Measurements from ENCODE around the gene ZNF808.
"Not testable (repeated sequence)": the region's sequence is repeated elsewhere in the genome, so short reads cannot be mapped to it uniquely, and the experiment has no call there.

Gene ZNF808

DNA sequence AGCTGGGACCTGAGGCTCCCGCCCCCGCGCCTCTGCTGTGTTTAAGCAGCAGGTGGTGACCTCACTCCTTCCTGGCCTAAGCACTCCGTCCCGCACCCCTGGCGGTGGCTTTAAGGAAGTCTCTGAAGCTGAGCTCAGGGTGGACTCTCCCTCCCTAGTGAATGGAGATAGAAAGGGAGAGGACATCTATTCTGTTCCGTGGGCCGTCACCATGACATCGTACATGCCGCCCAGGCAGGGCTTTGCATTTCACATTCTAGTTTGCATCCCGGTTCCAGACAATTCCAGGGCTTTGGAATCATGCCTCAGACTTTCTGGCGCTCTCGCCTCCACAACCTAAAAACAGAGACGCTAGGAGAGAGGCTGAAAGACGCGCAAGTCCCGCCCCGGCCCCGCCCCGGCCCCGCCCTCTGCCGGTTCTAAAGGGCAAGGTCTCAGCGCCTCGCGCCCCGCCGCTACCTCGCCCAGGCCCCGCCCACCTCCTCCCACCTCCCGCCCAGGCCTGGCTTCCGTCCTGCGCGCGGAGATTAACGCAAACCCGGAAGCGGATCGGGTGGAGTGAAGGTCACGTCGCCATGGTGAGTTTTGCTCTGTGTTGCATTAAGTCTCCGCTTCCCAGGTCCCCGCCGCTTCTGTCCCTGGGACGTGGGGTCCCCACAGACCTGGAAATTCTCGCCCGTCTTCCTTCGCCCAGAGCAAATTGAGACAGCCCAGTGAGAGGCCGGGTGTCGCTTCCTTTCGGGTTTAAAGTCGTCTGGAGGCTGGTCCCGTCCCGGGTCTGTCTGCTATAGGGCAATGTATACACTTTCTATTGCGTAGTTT is at the start of gene ZNF808:
Gene ZNF808 (plus strand): TSS at position 535 of the 822 bp plus-strand sequence. CDS start 15,617 bp downstream, outside the sequence.
- no peaks in the 10 kb centered on the region for H3K27me3 ChIP-seq (ENCODE audit: control insufficient read depth, insufficient read depth, low read length)
- peaks cover 4% of the 10 kb centered on the region; the same call in 1 of the 2 replicates for H3K4me1 ChIP-seq (ENCODE audit: control insufficient read depth, insufficient read depth, low read length)
- H3K27ac ChIP-seq (ENCODE audit: low read length) = no peak within 1 kb of the TSS
- peak within 1 kb of the TSS; percentile 56 for H3K4me3 ChIP-seq (ENCODE audit: low read length)
- H3K9me3 ChIP-seq (ENCODE audit: control insufficient read depth, insufficient read depth, low read length) = no peaks in the 10 kb centered on the region
- no CpG with 5 or more reads among the region's 54 CpGs for WGBS (ENCODE audit: insufficient coverage, insufficient read length)
- DNase-seq (ENCODE audit: low read depth, low spot score) = peak; percentile 94
- no peaks in the 10 kb centered on the region for H3K36me3 ChIP-seq (ENCODE audit: control insufficient read depth, insufficient read depth, low read length)

DNA sequence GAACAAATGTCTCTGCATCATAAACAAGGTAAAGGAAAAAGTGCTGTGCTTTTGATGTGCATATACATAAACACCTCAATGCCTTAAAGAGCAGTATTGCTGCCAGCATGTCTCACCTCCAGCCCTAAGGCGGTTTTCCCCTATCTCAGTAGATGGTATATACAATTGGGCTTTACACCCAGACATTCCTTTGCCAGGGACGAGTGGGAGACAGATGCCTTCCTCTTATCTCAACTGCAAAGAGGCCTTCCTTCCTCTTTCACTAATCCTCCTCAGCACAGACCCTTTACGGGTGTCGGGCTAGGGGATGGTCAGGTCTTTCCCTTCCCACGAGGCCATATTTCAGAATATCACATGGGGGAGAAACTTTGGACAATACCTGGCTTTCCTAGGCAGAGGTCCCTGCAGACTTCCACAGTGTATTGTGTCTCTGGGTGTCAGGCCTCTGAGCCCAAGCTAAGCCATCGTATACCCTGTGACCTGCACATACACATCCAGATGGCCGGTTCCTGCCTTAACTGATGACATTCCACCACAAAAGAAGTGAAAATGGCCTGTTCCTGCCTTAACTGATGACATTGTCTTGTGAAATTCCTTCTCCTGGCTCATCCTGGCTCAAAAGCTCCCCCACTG is 43.2 kb upstream of the ZNF808 start:
- WGBS (ENCODE audit: insufficient coverage, insufficient read length) = no CpG with 5 or more reads among the region's 7 CpGs
- not testable (repeated sequence) for H3K9me3 ChIP-seq (ENCODE audit: control insufficient read depth, insufficient read depth, low read length); DNase-seq (ENCODE audit: low read depth, low spot score); H3K4me3 ChIP-seq (ENCODE audit: low read length); H3K4me1 ChIP-seq (ENCODE audit: control insufficient read depth, insufficient read depth, low read length); H3K27me3 ChIP-seq (ENCODE audit: control insufficient read depth, insufficient read depth, low read length); H3K27ac ChIP-seq (ENCODE audit: low read length); H3K36me3 ChIP-seq (ENCODE audit: control insufficient read depth, insufficient read depth, low read length)

DNA sequence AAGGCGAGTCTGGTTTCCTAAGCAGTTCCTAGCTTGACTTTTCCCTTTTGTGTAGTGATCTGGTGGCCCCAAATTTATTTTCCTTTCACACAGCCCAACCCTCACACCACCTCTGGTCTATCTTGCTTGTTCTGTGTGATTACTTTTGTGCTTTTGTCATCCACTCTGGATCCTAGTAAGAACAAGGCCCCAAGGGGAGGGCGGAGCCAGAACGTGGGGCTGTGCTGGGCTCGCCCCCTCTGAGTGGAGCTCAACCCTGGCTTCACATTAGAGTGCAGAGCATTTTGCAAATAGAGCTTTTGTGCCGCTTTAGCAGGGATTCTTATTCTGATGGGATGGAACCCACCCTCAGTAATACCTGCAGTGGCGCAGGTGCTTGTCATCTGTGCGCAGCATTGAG is 42.4 kb upstream of the ZNF808 start:
- H3K27ac ChIP-seq (ENCODE audit: low read length); H3K27me3 ChIP-seq (ENCODE audit: control insufficient read depth, insufficient read depth, low read length); H3K9me3 ChIP-seq (ENCODE audit: control insufficient read depth, insufficient read depth, low read length); H3K36me3 ChIP-seq (ENCODE audit: control insufficient read depth, insufficient read depth, low read length); H3K4me3 ChIP-seq (ENCODE audit: low read length); DNase-seq (ENCODE audit: low read depth, low spot score); H3K4me1 ChIP-seq (ENCODE audit: control insufficient read depth, insufficient read depth, low read length): not testable (repeated sequence)
- WGBS (ENCODE audit: insufficient coverage, insufficient read length) = no CpG with 5 or more reads among the region's 7 CpGs

DNA sequence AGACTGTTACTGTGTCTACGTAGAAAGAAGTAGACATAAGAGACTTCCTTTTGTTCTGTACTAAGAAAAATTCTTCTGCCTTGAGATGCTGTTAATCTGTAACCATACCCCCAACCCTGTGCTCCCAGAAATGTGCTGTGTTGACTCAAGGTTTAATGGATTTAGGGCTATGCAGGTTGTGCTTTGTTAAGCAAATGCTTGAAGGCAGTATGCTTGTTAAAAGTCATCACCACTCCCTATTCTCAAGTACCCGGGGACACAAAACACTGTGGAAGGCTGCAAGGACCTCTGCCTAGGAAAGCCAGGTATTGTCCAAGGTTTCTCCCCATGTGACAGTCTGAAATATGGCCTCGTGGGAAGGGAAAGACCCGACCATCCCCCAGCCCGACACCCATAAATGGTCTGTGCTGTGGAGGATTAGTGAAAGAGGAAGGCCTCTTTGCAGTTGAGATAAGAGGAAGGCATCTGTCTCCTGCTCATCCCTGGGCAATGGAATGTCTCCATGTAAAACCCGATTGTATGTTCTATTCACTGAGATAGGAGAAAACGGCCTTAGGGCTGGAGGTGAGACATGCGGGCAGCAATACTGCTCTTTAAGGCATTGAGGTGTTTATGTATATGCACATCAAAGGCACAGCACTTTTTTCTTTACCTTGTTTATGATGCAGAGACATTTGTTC is 41.8 kb upstream of the ZNF808 start:
- not testable (repeated sequence) for DNase-seq (ENCODE audit: low read depth, low spot score); H3K36me3 ChIP-seq (ENCODE audit: control insufficient read depth, insufficient read depth, low read length); H3K27me3 ChIP-seq (ENCODE audit: control insufficient read depth, insufficient read depth, low read length); H3K27ac ChIP-seq (ENCODE audit: low read length); H3K9me3 ChIP-seq (ENCODE audit: control insufficient read depth, insufficient read depth, low read length); H3K4me3 ChIP-seq (ENCODE audit: low read length); H3K4me1 ChIP-seq (ENCODE audit: control insufficient read depth, insufficient read depth, low read length)
- WGBS (ENCODE audit: insufficient coverage, insufficient read length) = no CpG with 5 or more reads among the region's 8 CpGs

DNA sequence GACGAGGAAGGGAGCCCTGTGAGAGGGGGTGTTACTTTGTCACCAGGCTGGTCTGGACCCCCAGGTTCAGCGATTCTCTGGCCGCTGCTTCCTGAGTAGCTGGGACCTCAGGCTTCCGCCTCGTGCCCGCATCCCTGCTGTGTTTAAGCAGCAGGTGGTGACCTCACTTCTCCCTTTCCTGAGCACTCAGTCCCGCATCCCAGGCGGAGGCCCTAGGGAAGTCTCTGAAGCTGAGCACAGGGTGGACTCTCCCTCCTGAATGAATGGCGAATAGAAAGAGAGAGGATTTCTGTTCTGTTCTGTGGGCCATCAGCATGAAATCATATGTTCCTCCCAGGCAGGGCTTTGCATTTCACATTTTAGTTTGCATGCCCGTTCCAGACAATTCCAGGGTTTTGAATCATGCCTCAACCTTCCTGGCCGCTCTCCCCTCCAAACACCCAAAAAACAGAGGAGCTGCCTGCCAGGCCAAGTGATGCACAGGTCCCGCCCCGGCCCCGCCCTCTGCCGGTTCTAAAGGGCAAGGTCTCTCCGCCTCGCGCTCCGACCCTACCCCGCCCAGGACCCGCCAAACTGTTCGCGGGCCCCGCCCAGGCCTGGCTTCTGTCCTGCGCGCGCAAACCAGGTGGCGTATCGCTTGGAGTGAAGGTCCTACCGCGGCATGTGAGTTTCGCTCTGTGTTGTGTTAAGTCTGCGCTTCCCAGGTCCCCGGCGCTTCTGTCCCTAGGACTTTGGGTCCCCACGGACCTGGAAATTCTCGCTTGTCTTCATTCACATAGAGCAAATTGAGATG is 35.1 kb upstream of the ZNF808 start:
- Histone ChIP-seq H3K9me3 (ENCODE audit: control insufficient read depth, insufficient read depth, low read length) (no peaks in the 10 kb centered on the region), H3K27me3 (ENCODE audit: control insufficient read depth, insufficient read depth, low read length) (no peaks in the 10 kb centered on the region), H3K36me3 (ENCODE audit: control insufficient read depth, insufficient read depth, low read length) (no peaks in the 10 kb centered on the region), H3K4me1 (ENCODE audit: control insufficient read depth, insufficient read depth, low read length) (no peaks in the 10 kb centered on the region), H3K4me3 (ENCODE audit: low read length) (peak overlapping the region; percentile 51; the same call in 1 of the 2 replicates), H3K27ac (ENCODE audit: low read length) (no peak overlapping the region)
- WGBS (ENCODE audit: insufficient coverage, insufficient read length) = no CpG with 5 or more reads among the region's 37 CpGs
- DNase-seq (ENCODE audit: low read depth, low spot score) = no peak

DNA sequence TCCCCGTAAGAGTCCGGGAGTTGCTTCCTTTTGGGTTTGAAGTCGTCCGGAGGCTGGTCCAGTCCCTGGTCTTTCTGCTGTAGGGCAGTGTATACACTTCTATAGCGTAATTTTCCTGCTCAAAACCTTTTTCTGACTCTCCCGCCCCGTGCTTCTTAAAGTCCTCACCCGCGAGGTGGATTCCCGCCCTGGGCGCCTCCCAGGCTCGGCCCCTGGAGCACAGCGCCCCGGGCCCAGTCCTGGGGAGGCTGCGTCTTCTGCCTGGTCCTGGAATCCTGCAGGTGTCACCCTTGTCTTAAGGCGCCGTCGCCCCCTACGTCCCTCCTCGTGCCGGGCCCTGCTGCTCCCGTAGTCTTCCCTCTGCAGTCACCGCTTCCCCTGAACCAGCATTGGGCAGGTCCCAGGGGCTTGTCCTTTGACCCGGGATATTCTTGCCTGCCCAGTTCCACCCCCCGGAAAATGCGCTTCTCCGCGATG is 34.4 kb upstream of the ZNF808 start:
- no CpG with 5 or more reads among the region's 28 CpGs for WGBS (ENCODE audit: insufficient coverage, insufficient read length)
- H3K9me3 ChIP-seq (ENCODE audit: control insufficient read depth, insufficient read depth, low read length) = no peaks in the 10 kb centered on the region
- H3K36me3 ChIP-seq (ENCODE audit: control insufficient read depth, insufficient read depth, low read length) = no peaks in the 10 kb centered on the region
- DNase-seq (ENCODE audit: low read depth, low spot score) = no peak
- no peak overlapping the region for H3K27ac ChIP-seq (ENCODE audit: low read length)
- H3K4me1 ChIP-seq (ENCODE audit: control insufficient read depth, insufficient read depth, low read length) = no peaks in the 10 kb centered on the region
- H3K27me3 ChIP-seq (ENCODE audit: control insufficient read depth, insufficient read depth, low read length) = no peaks in the 10 kb centered on the region
- peak overlapping the region; percentile 51; the same call in 1 of the 2 replicates for H3K4me3 ChIP-seq (ENCODE audit: low read length)

DNA sequence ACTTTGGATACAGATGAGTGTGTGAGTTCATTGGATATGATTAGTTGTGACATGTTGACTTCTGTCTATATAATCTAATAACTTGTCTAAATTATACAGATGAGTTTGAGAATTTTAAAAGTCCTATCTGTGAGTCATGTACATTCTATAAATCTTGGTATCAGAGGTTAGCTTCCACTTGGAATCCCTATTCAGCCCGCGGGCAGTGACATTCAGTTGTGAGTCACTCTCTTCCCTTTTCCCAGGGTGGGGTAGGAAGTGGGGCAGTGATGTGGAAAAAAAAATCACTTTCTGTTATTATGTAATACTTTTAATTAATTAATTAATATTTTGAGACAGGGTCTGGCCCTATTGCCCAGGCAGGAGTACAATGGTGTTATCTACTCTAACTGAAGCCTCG is 33.0 kb upstream of the ZNF808 start:
- no peak for DNase-seq (ENCODE audit: low read depth, low spot score)
- H3K4me1 ChIP-seq (ENCODE audit: control insufficient read depth, insufficient read depth, low read length) = no peaks in the 10 kb centered on the region
- no peak overlapping the region for H3K27ac ChIP-seq (ENCODE audit: low read length)
- no peaks in the 10 kb centered on the region for H3K9me3 ChIP-seq (ENCODE audit: control insufficient read depth, insufficient read depth, low read length)
- no peak overlapping the region for H3K4me3 ChIP-seq (ENCODE audit: low read length)
- H3K27me3 ChIP-seq (ENCODE audit: control insufficient read depth, insufficient read depth, low read length) = peaks cover 3% of the 10 kb centered on the region
- no peaks in the 10 kb centered on the region for H3K36me3 ChIP-seq (ENCODE audit: control insufficient read depth, insufficient read depth, low read length)
- no CpG with 5 or more reads among the region's 3 CpGs for WGBS (ENCODE audit: insufficient coverage, insufficient read length)

DNA sequence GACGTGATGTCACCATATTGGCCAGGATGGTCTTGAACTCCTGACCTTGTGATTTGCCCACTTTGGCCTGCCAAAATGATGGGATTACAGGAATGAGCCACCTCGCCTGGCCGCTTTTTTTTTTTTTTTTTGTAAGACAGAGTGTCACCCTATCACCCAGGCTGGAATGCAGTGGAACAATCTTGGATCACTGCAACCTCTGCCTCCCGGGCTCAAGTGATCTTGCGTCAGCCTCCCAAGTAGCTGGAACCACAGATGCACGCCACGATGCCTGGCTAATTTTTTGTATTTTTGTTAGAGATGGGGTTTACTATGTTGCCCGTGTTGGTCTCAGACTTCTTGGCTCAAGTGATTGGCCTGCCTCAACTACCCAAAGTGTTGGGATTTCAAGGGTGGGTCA is 28.9 kb upstream of the ZNF808 start:
- no peak for DNase-seq (ENCODE audit: low read depth, low spot score)
- Histone ChIP-seq H3K27ac (ENCODE audit: low read length) (no peak overlapping the region), H3K27me3 (ENCODE audit: control insufficient read depth, insufficient read depth, low read length) (peaks cover 14% of the 10 kb centered on the region), H3K36me3 (ENCODE audit: control insufficient read depth, insufficient read depth, low read length) (no peaks in the 10 kb centered on the region), H3K9me3 (ENCODE audit: control insufficient read depth, insufficient read depth, low read length) (no peaks in the 10 kb centered on the region), H3K4me3 (ENCODE audit: low read length) (no peak overlapping the region), H3K4me1 (ENCODE audit: control insufficient read depth, insufficient read depth, low read length) (no peaks in the 10 kb centered on the region)
- WGBS (ENCODE audit: insufficient coverage, insufficient read length) = no CpG with 5 or more reads among the region's 8 CpGs

DNA sequence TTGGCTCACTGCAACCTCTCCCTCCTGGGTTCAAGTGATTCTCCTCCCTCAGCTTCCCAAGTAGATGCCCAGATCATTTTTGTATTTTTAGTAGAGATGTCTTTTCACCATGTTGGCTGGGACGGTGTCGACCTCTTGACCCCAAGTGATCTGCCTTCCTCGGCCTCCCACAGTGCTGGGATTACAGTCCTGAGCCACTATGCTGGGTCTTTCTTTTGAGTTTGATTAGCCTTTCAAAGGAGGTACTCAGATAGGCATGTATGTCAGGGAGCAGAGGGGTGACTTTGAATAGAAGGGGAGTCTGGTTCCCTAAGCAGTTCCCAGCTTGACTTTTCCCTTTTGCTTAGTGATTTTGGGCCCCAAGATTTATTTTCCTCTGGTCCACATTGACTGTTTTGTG is 27.0 kb upstream of the ZNF808 start:
- not testable (repeated sequence) for H3K36me3 ChIP-seq (ENCODE audit: control insufficient read depth, insufficient read depth, low read length); DNase-seq (ENCODE audit: low read depth, low spot score); H3K4me3 ChIP-seq (ENCODE audit: low read length); H3K27ac ChIP-seq (ENCODE audit: low read length); H3K4me1 ChIP-seq (ENCODE audit: control insufficient read depth, insufficient read depth, low read length); H3K9me3 ChIP-seq (ENCODE audit: control insufficient read depth, insufficient read depth, low read length)
- WGBS (ENCODE audit: insufficient coverage, insufficient read length) = no CpG with 5 or more reads among the region's 3 CpGs
- H3K27me3 ChIP-seq (ENCODE audit: control insufficient read depth, insufficient read depth, low read length) = peaks cover 14% of the 10 kb centered on the region

DNA sequence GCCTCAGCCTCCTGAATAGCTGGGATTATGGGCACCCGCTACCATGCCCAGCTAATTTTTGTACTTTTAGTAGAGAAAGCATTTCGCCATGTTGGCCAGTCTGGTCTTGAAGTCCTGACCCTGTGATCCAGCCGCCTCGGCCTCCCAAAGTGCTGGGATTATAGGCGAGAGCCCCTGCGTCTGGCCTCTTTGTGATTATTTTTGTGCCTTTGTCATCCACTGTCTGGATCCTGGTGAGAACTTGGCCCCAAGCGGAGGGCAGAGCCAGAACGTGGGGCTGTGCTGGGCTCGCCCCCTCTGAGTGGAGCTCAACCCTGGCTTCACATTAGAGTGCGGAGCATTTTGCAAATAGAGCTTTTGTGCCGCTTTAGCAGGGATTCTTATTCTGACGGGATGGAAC is 26.5 kb upstream of the ZNF808 start:
- WGBS (ENCODE audit: insufficient coverage, insufficient read length) = no CpG with 5 or more reads among the region's 12 CpGs

More for the DNA sequence above, 26.5 kb upstream of the ZNF808 start:
- not testable (repeated sequence) for H3K27ac ChIP-seq (ENCODE audit: low read length); H3K4me3 ChIP-seq (ENCODE audit: low read length); H3K9me3 ChIP-seq (ENCODE audit: control insufficient read depth, insufficient read depth, low read length); H3K36me3 ChIP-seq (ENCODE audit: control insufficient read depth, insufficient read depth, low read length); DNase-seq (ENCODE audit: low read depth, low spot score); H3K4me1 ChIP-seq (ENCODE audit: control insufficient read depth, insufficient read depth, low read length)
- H3K27me3 ChIP-seq (ENCODE audit: control insufficient read depth, insufficient read depth, low read length) = peaks cover 14% of the 10 kb centered on the region

Measured in iPS DF 6.9 (cell line).